Panc1 (cell line): ENCODE results near the gene AFF3.
"Not testable (repeated sequence)": the region's sequence is repeated elsewhere in the genome, so short reads cannot be mapped to it uniquely, and the experiment has no call there.

ENCODE experiments used
- POLR2AphosphoS5 ChIP-seq: IDR thresholded peaks from 2 replicates; pipeline ENCODE4 v1.6.1; 2012; ENCODE audit warnings: mild to moderate bottlenecking, low read depth, low read length, moderate library complexity
- SIN3A ChIP-seq: IDR thresholded peaks from 2 replicates; pipeline ENCODE4 v1.6.1; 2012; ENCODE audit warnings: low read depth, mild to moderate bottlenecking, low read length, moderate library complexity, borderline replicate concordance; ENCODE audit not compliant: insufficient read depth
- TF ChIP-seq, protein P1 (sequence below): fragments of 450-650 bp; IDR thresholded peaks from 2 replicates; pipeline ENCODE4 v1.5.1; 2017; ENCODE audit warnings: mild to moderate bottlenecking
- TF ChIP-seq, protein P2 (sequence below), 2 experiments: IDR thresholded peaks; 2 replicates each; pipeline ENCODE4 v1.6.1; 2011 to 2012; ENCODE audit warnings: low read depth in 2 of 2, control low read depth in 1 of 2, low read length in 1 of 2, mild to moderate bottlenecking in 1 of 2, moderate library complexity in 1 of 2; ENCODE audit not compliant: insufficient read depth in 1 of 2

GRCh38 chr2:99661761-99662160 lies 480.6 kb downstream of the AFF3 start:
- TF ChIP-seq, protein P1, sequence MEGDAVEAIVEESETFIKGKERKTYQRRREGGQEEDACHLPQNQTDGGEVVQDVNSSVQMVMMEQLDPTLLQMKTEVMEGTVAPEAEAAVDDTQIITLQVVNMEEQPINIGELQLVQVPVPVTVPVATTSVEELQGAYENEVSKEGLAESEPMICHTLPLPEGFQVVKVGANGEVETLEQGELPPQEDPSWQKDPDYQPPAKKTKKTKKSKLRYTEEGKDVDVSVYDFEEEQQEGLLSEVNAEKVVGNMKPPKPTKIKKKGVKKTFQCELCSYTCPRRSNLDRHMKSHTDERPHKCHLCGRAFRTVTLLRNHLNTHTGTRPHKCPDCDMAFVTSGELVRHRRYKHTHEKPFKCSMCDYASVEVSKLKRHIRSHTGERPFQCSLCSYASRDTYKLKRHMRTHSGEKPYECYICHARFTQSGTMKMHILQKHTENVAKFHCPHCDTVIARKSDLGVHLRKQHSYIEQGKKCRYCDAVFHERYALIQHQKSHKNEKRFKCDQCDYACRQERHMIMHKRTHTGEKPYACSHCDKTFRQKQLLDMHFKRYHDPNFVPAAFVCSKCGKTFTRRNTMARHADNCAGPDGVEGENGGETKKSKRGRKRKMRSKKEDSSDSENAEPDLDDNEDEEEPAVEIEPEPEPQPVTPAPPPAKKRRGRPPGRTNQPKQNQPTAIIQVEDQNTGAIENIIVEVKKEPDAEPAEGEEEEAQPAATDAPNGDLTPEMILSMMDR = not testable (repeated sequence)
- not testable (repeated sequence) for TF ChIP-seq POLR2AphosphoS5, SIN3A
- TF ChIP-seq, protein P2, sequence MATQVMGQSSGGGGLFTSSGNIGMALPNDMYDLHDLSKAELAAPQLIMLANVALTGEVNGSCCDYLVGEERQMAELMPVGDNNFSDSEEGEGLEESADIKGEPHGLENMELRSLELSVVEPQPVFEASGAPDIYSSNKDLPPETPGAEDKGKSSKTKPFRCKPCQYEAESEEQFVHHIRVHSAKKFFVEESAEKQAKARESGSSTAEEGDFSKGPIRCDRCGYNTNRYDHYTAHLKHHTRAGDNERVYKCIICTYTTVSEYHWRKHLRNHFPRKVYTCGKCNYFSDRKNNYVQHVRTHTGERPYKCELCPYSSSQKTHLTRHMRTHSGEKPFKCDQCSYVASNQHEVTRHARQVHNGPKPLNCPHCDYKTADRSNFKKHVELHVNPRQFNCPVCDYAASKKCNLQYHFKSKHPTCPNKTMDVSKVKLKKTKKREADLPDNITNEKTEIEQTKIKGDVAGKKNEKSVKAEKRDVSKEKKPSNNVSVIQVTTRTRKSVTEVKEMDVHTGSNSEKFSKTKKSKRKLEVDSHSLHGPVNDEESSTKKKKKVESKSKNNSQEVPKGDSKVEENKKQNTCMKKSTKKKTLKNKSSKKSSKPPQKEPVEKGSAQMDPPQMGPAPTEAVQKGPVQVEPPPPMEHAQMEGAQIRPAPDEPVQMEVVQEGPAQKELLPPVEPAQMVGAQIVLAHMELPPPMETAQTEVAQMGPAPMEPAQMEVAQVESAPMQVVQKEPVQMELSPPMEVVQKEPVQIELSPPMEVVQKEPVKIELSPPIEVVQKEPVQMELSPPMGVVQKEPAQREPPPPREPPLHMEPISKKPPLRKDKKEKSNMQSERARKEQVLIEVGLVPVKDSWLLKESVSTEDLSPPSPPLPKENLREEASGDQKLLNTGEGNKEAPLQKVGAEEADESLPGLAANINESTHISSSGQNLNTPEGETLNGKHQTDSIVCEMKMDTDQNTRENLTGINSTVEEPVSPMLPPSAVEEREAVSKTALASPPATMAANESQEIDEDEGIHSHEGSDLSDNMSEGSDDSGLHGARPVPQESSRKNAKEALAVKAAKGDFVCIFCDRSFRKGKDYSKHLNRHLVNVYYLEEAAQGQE (IDR thresholded peaks at IDR 0.05; ENCODE audit: insufficient read depth in 1 of 2, low read depth in 2 of 2, low read length in 1 of 2) = not testable (repeated sequence)
